ENCODE data around the gene MTSS2. TPM values are rescaled to one million over a fixed set of nuclear protein-coding genes. Genes with fewer than 3 reads are reported as not detected.

The MTSS2 gene
- total RNA-seq, 2 donors from 2014 or later, result 57.3 to 58.5 TPM

GRCh38 chr16:70664325-70665112 is 21.3 kb downstream of the MTSS2 start:
- TF ChIP-seq, protein P1, sequence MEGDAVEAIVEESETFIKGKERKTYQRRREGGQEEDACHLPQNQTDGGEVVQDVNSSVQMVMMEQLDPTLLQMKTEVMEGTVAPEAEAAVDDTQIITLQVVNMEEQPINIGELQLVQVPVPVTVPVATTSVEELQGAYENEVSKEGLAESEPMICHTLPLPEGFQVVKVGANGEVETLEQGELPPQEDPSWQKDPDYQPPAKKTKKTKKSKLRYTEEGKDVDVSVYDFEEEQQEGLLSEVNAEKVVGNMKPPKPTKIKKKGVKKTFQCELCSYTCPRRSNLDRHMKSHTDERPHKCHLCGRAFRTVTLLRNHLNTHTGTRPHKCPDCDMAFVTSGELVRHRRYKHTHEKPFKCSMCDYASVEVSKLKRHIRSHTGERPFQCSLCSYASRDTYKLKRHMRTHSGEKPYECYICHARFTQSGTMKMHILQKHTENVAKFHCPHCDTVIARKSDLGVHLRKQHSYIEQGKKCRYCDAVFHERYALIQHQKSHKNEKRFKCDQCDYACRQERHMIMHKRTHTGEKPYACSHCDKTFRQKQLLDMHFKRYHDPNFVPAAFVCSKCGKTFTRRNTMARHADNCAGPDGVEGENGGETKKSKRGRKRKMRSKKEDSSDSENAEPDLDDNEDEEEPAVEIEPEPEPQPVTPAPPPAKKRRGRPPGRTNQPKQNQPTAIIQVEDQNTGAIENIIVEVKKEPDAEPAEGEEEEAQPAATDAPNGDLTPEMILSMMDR (IDR thresholded peaks at IDR 0.05), result no peak
- Histone ChIP-seq H3K9me3 (no peaks in the 10 kb centered on the region), H3K4me3 (no peak overlapping the region), H3K36me3 (peaks cover 48% of the 10 kb centered on the region), H3K4me1 (ENCODE audit: control insufficient read depth in 1 of 2, low read depth in 2 of 2) (peaks cover 0 to 10% of the 10 kb centered on the region in 2 donors), H3K27me3 (replicated peaks; ENCODE audit: insufficient read depth) (no peaks in the 10 kb centered on the region), H3K27ac (no peak overlapping the region)
- DNase-seq (ENCODE audit: low spot score), result no peak
- no peak for ATAC-seq (ENCODE audit: insufficient number of reproducible peaks, low FRiP score, low read depth)

GRCh38 chr16:70663524-70664324 is 22.1 kb downstream of the MTSS2 start:
- H3K4me3 ChIP-seq, result no peak overlapping the region
- H3K4me1 ChIP-seq (ENCODE audit: control insufficient read depth in 1 of 2, low read depth in 2 of 2), result peaks cover 0 to 10% of the 10 kb centered on the region in 2 donors
- no peak for DNase-seq (ENCODE audit: low spot score)
- TF ChIP-seq, protein P1 (IDR thresholded peaks at IDR 0.05), result no peak
- no peak overlapping the region for H3K27ac ChIP-seq
- no peaks in the 10 kb centered on the region for H3K9me3 ChIP-seq
- no peaks in the 10 kb centered on the region for H3K27me3 ChIP-seq (replicated peaks; ENCODE audit: insufficient read depth)
- H3K36me3 ChIP-seq, result peaks cover 40% of the 10 kb centered on the region
- ATAC-seq (ENCODE audit: insufficient number of reproducible peaks, low FRiP score, low read depth), result no peak

DNA sequence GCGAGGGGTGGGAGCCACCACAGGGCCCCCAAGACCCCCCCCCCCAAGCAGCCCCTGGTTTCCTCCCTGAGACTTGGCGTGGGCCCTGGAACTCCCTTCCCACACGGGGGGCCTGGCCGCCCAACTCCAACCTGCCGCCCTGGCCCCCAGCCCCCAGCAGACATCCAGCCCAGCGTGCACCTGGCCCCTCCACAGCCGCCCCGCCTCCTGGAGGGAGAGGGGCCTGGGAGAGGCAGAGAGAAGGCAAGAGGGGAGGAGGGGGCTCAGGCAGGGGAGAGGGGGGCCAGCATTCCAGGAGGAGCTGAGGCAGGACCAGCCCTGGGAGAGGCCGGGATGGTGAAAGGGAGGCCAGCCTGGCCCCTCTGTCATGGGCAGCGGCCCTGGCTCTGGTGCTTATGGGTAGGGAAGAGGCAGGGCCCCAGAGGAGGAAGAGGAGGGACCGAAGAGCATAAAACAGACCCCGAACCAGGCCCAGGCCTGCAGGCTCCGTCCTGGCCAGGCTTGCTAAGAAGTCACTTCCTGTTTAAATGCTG is 22.8 kb downstream of the MTSS2 start:
- no peak for DNase-seq (ENCODE audit: low spot score)
- Histone ChIP-seq H3K27me3 (replicated peaks; ENCODE audit: insufficient read depth) (no peaks in the 10 kb centered on the region), H3K27ac (peak overlapping the region; percentile 1 to 47), H3K36me3 (peaks cover 37% of the 10 kb centered on the region), H3K9me3 (no peaks in the 10 kb centered on the region), H3K4me3 (no peak overlapping the region), H3K4me1 (ENCODE audit: control insufficient read depth in 1 of 2, low read depth in 2 of 2) (peaks cover 0 to 10% of the 10 kb centered on the region in 2 donors)
- TF ChIP-seq, protein P1 (IDR thresholded peaks at IDR 0.05), result no peak
- ATAC-seq (ENCODE audit: insufficient number of reproducible peaks, low FRiP score, low read depth), result no peak

DNA sequence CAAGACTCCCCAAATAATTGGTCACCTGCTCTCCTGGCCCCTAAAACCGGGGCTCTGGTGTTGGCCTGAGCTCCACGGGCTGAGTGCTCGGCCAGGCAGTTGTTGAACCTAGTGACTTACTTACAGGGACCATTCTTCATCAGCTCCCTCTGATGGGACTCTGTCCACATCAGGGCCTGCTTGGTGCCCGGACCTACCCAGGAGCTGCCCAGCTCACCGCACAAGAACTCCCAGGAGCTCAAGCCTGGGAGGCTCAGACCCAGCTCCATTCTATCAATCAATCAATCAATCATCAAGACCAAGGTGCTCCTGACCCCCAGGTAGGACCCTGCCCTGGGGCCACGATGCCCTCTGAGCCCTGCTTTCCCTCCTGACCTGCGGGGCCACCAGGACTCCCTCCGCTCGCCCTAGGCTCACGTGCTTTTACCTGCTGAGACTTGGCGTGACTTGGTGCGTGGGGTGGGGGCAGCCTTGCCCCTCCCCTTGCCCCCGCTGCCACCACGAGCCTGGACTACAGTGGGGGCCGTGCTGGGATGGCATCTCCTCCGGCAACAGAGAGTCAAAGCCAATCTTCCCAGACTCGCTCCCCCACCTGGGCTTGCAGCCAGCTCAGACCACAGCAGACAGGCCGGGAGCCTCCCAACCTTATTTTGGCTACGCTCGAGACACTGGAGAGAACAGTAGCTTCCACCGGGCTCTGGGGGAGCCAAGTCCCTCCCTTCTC is 23.8 kb downstream of the MTSS2 start:
- H3K9me3 ChIP-seq, result no peaks in the 10 kb centered on the region
- no peaks in the 10 kb centered on the region for H3K27me3 ChIP-seq (replicated peaks; ENCODE audit: insufficient read depth)
- DNase-seq (ENCODE audit: low spot score) (no peak), ATAC-seq (ENCODE audit: insufficient number of reproducible peaks, low FRiP score, low read depth) (no peak)
- H3K4me3 ChIP-seq, result no peak overlapping the region
- peaks cover 0 to 10% of the 10 kb centered on the region in 2 donors for H3K4me1 ChIP-seq (ENCODE audit: control insufficient read depth in 1 of 2, low read depth in 2 of 2)
- H3K36me3 ChIP-seq, result peaks cover 37% of the 10 kb centered on the region
- peak overlapping the region; percentile 1 to 47 for H3K27ac ChIP-seq
- TF ChIP-seq, protein P1 (IDR thresholded peaks at IDR 0.05), result no peak
